Choroid plexus epithelial cell (primary cell): Measurements from ENCODE around the gene PNLIPRP3.
"Not testable (repeated sequence)": the region's sequence is repeated elsewhere in the genome, so short reads cannot be mapped to it uniquely, and the experiment has no call there.

Experiments used
- DNase-seq: peaks from one replicate; pipeline ENCODE4 v3.0.0-alpha.2; 2010; ENCODE audit warnings: low read depth
- H3K4me3 ChIP-seq: 2 replicates; pipeline ENCODE4 v1.5.1; 2011; ENCODE audit warnings: low read depth, mild to moderate bottlenecking, control low read depth, low read length, moderate library complexity
- CTCF ChIP-seq: conservative IDR thresholded peaks from 2 replicates; pipeline ENCODE4 v1.5.1; 2011; ENCODE audit warnings: low read depth, mild to moderate bottlenecking, control low read depth, inconsistent platforms, low read length, moderate library complexity

The PNLIPRP3 gene

GRCh38 chr10:116427671-116428070 is at the start of gene PNLIPRP3:
Gene PNLIPRP3 (plus strand): TSS chr10:116427847. CDS start chr10:116428013, 166 bp downstream.
- no peak within 1 kb of the TSS for H3K4me3 ChIP-seq
- no peak for TF ChIP-seq CTCF
- no peak for DNase-seq

- DNase-seq = no peak
- H3K4me3 ChIP-seq = no peak overlapping the region
- no peak for TF ChIP-seq CTCF
Measured at GRCh38 chr10:116382290-116382689, 45.4 kb upstream of the PNLIPRP3 start.

DNA sequence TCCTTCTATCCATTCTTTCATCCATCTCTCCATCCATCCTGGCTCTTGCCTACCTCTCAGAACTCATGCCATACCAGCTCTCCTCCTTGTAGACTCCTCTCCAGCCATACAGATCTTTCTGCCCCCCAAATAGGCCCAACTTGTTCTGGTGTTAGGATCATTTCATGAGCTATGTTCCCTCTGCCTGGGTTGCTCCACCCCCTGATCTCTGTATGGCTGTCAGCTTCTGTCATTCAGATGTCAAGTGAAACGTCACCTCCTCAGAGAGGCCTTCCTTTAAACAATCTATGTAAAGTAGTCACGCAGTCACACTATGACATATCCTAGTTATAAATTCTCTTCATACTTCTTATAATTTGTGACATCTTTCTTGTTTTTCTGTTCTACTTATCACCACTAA is 42.3 kb upstream of the PNLIPRP3 start:
- no peak overlapping the region for H3K4me3 ChIP-seq
- TF ChIP-seq CTCF = no peak
- no peak for DNase-seq

DNA sequence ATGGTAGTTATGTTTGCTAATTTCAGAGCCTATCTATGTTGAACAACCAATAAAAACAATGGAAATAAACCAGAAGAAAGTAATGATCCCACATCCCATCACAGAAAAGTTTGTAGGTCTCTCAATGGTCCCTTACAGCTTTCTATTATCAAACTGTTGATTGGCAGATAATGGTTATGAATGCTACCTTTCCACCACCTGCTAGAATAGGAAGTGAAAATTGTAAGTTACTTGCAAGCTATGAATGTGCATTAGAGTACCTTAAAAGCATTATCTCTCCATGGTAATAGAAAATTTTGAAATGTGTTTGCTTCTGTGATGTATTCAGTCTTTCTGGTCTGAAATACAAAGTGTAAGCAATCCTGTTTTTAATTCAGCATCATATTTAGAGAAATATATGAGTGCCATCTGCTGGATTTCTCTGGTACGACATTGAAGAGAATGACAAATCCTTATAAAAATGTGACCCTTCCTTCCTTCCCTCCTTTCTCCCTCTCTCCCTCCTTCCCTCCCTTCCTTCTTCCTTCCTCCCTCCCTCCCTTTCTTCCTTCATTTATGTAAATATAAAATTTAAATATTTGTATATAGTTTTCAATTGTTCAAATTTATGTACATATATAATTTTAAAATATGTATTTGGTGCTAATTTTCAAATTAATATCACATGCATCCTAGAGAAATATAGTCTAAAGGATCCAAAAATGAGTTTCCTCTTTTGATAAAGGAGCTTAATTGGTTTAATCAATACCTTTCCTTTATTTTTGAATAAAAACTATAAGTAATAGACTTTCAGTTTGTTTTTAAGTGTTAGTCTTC is 41.4 kb upstream of the PNLIPRP3 start:
- DNase-seq = peak; percentile 55
- H3K4me3 ChIP-seq = no peak overlapping the region
- TF ChIP-seq CTCF = peak; percentile 59

DNA sequence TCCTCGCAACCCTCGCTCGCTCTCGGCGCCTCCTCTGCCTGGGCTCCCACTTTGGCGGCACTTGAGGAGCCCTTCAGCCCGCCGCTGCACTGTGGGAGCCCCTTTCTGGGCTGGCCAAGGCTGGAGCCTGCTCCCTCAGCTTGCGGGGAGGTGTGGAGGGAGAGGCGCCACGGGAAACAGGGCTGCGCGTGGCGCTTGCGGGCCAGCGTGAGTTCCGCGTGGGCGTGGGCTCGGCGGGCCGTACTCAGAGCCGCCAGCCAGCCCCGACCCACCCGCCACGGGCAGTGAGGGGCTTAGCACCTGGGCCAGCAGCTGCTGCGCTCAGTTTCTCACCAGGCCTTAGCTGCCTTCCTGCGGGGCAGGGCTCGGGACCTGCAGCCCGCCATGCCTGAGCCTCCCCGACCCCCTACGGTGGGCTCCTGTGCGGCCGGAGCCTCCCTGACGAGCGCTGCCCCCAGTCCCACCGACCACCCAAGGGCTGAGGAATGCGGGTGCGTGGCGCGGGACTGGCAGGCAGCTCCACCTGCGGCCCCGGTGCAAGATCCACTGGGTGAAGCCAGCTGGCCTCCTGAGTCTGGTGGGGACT is 34.3 kb upstream of the PNLIPRP3 start:
- not testable (repeated sequence) for H3K4me3 ChIP-seq

DNA sequence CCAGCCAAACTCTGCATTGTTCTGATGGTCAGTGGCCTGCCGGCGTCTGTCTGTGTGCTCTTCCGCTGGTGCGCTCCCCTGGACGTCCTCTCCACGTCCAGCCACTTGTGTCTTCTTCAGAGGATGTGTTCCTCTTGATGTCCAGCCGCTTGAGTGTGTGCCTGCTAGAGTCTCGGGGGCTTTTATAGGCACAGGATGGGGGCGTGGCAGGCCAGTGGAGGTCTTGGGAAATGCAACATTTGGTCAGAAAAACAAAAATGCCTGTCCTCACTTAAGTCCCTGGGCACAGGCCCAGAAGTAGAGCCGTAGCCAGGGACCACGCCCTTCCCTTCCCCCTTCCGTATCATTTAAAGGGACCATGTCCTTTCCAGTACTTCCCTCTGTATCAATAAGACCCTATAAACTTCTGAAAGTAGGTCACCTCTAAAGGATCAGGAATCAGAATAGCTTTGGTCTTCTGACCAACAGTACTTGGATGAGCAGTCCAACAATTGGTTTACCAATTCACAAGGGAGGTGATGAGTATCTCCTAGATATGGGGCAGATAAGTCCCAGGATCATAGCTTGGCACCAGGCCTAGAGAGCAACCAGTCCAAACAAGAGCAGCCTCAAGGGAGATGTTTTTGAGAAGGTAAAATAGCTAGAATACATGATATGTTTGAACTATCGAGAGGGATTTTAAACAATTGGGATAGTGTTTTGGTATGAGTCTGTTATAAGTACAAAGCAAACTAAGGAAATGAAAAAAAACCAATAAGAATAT is 32.2 kb upstream of the PNLIPRP3 start:
- no peak for DNase-seq
- no peak for TF ChIP-seq CTCF
- H3K4me3 ChIP-seq = no peak overlapping the region

More for the DNA sequence above, 34.3 kb upstream of the PNLIPRP3 start:
- DNase-seq = not testable (repeated sequence)

DNA sequence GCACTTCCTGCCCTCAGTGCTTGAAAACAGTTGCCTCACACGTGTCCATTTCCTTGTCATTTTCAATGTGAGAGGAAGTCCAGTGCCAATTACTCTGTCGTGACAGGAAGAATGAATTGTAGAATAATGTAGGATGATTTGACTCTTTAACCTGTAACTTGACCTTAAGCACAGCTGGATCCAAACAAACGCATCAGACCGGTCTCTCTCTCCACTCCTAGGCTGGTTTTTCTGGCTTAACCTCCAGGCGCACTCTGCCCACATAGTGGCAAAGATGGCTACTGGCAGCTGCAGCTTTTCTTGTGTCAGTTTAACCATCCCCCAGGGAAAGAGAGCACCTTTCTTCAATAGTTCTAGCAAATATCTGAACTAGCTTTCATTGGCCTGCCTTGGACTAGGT is 29.4 kb upstream of the PNLIPRP3 start:
- no peak overlapping the region for H3K4me3 ChIP-seq
- DNase-seq = no peak
- no peak for TF ChIP-seq CTCF
